ENCODE measurements around the gene CTPS1. TPM values are rescaled to one million over a fixed set of nuclear protein-coding genes. Genes with fewer than 3 reads are reported as not detected.

CTPS1 gene
- total RNA-seq, 2 donors from 2014 or later, result 79.2 to 84.4 TPM

GRCh38 chr1:41003640-41004220 is 24.2 kb downstream of the CTPS1 start:
- H3K27ac ChIP-seq, result peak overlapping the region; percentile 42 to 47
- peaks cover 75% of the 10 kb centered on the region for H3K36me3 ChIP-seq
- peak; percentile 40 for TF ChIP-seq CTCF (IDR thresholded peaks at IDR 0.05)
- no peaks in the 10 kb centered on the region for H3K9me3 ChIP-seq
- no peak overlapping the region for H3K4me3 ChIP-seq
- peak; percentile 85 for ATAC-seq (ENCODE audit: insufficient number of reproducible peaks, low FRiP score, low read depth)
- H3K27me3 ChIP-seq (replicated peaks; ENCODE audit: insufficient read depth), result no peaks in the 10 kb centered on the region
- peaks cover 11 to 24% of the 10 kb centered on the region in 2 donors for H3K4me1 ChIP-seq (ENCODE audit: control insufficient read depth in 1 of 2, low read depth in 2 of 2)
- peak; percentile 94 for DNase-seq (ENCODE audit: low spot score)

GRCh38 chr1:41005876-41006275 is 26.4 kb downstream of the CTPS1 start:
- ATAC-seq (ENCODE audit: insufficient number of reproducible peaks, low FRiP score, low read depth), result no peak
- peaks cover 76% of the 10 kb centered on the region for H3K36me3 ChIP-seq

GRCh38 chr1:41006942-41007865 is 27.7 kb downstream of the CTPS1 start:
- DNase-seq (ENCODE audit: low spot score), result no peak
- peaks cover 75% of the 10 kb centered on the region for H3K36me3 ChIP-seq

More at GRCh38 chr1:41005876-41006275, 26.4 kb downstream of the CTPS1 start:
- H3K4me1 ChIP-seq (ENCODE audit: control insufficient read depth in 1 of 2, low read depth in 2 of 2), result peaks cover 11 to 30% of the 10 kb centered on the region in 2 donors
- no peak for TF ChIP-seq CTCF (IDR thresholded peaks at IDR 0.05)
- no peak overlapping the region for H3K27ac ChIP-seq
- DNase-seq (ENCODE audit: low spot score), result no peak
- no peak overlapping the region for H3K4me3 ChIP-seq
- no peaks in the 10 kb centered on the region for H3K9me3 ChIP-seq
- no peaks in the 10 kb centered on the region for H3K27me3 ChIP-seq (replicated peaks; ENCODE audit: insufficient read depth)

GRCh38 chr1:41009466-41009865 is 30.0 kb downstream of the CTPS1 start:
- no peak overlapping the region for H3K4me3 ChIP-seq
- ATAC-seq (ENCODE audit: insufficient number of reproducible peaks, low FRiP score, low read depth), result no peak
- TF ChIP-seq CTCF (IDR thresholded peaks at IDR 0.05), result no peak
- no peak for DNase-seq (ENCODE audit: low spot score)
- peaks cover 62% of the 10 kb centered on the region for H3K36me3 ChIP-seq
- H3K27me3 ChIP-seq (replicated peaks; ENCODE audit: insufficient read depth), result no peaks in the 10 kb centered on the region
- H3K9me3 ChIP-seq, result no peaks in the 10 kb centered on the region
- peaks cover 0 to 11% of the 10 kb centered on the region in 2 donors for H3K4me1 ChIP-seq (ENCODE audit: control insufficient read depth in 1 of 2, low read depth in 2 of 2)
- no peak overlapping the region for H3K27ac ChIP-seq

More at GRCh38 chr1:41006942-41007865, 27.7 kb downstream of the CTPS1 start:
- H3K4me3 ChIP-seq, result no peak overlapping the region
- peaks cover 11 to 26% of the 10 kb centered on the region in 2 donors for H3K4me1 ChIP-seq (ENCODE audit: control insufficient read depth in 1 of 2, low read depth in 2 of 2)
- H3K27ac ChIP-seq, result no peak overlapping the region
- ATAC-seq (ENCODE audit: insufficient number of reproducible peaks, low FRiP score, low read depth), result no peak
- TF ChIP-seq CTCF (IDR thresholded peaks at IDR 0.05), result no peak
- H3K9me3 ChIP-seq, result no peaks in the 10 kb centered on the region
- H3K27me3 ChIP-seq (replicated peaks; ENCODE audit: insufficient read depth), result no peaks in the 10 kb centered on the region

DNA sequence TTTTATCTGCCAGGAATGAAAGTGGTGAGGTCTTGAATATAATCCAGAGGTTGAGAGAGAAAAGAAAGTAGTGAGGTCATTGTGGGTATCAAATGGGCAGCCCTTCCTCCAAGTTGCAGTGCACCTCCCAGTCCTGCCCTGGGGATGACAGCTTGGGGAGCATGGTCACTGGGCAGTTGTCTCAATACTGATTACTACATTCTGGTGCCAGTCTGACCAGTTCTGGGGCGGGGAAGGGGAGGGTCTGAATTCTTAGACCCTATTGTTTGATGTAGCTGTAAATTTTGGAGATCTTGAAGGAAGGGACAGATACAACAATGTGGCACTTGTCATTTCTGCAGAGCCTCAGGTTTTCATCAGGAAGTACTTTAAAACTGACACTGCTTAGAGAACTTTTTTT is 30.8 kb downstream of the CTPS1 start:
- ATAC-seq (ENCODE audit: insufficient number of reproducible peaks, low FRiP score, low read depth) (no peak), DNase-seq (ENCODE audit: low spot score) (no peak)
- Histone ChIP-seq H3K27me3 (replicated peaks; ENCODE audit: insufficient read depth) (no peaks in the 10 kb centered on the region), H3K36me3 (peaks cover 61% of the 10 kb centered on the region), H3K27ac (no peak overlapping the region), H3K4me3 (no peak overlapping the region), H3K4me1 (ENCODE audit: control insufficient read depth in 1 of 2, low read depth in 2 of 2) (peaks cover 0 to 19% of the 10 kb centered on the region in 2 donors), H3K9me3 (no peaks in the 10 kb centered on the region)
- no peak for TF ChIP-seq CTCF (IDR thresholded peaks at IDR 0.05)
